Measurements from ENCODE around the gene ERAL1. TPM values are rescaled to one million over a fixed set of nuclear protein-coding genes. Genes with fewer than 3 reads are reported as not detected.

Gene ERAL1
- total and polyA plus RNA-seq, 2 experiments from 2014 or later: 30.0 to 77.1 TPM

GRCh38 chr17:28864991-28865849, 10.4 kb downstream of the ERAL1 start:
- H3K4me1 ChIP-seq (ENCODE audit: insufficient read depth): no peaks in the 10 kb centered on the region
- H2AFZ ChIP-seq: peak overlapping the region; percentile 27
- no peak overlapping the region for H3K4me3 ChIP-seq
- H3K27ac ChIP-seq: peak overlapping the region; percentile 89
- no peaks in the 10 kb centered on the region for H4K20me1 ChIP-seq (ENCODE audit: insufficient read depth, poor library complexity, severe bottlenecking)
- H3K4me2 ChIP-seq: no peak overlapping the region
- H3K9me3 ChIP-seq (ENCODE audit: low read depth): no peaks in the 10 kb centered on the region
- WGBS (ENCODE audit: low lambda C conversion rate, missing lambda C conversion rate): 64% methylated on average over 11 of the region's 11 CpGs
- no peaks in the 10 kb centered on the region for H3K9me2 ChIP-seq (replicated peaks; ENCODE audit: insufficient read depth)
- DNase-seq (ENCODE audit: low spot score): peak; percentile 47
- no peaks in the 10 kb centered on the region for H3K36me3 ChIP-seq (replicated peaks; ENCODE audit: insufficient read depth, low read depth)
- no peak for TF ChIP-seq CTCF (IDR thresholded peaks at IDR 0.05; ENCODE audit: poor library complexity)
- TF ChIP-seq EZH2phosphoT487 (IDR thresholded peaks at IDR 0.05; ENCODE audit: low read depth, severe bottlenecking, unreplicated experiment): no peak
- TF ChIP-seq EZH2 (IDR thresholded peaks at IDR 0.05; ENCODE audit: borderline replicate concordance): no peak
- H3K27me3 ChIP-seq: no peaks in the 10 kb centered on the region
- no peaks in the 10 kb centered on the region for H3K79me2 ChIP-seq

- 87% methylated on average over 13 of the region's 13 CpGs for WGBS (ENCODE audit: low lambda C conversion rate, missing lambda C conversion rate)
- Histone ChIP-seq H3K27me3 (no peaks in the 10 kb centered on the region), H3K9me3 (ENCODE audit: low read depth) (no peaks in the 10 kb centered on the region), H3K36me3 (replicated peaks; ENCODE audit: insufficient read depth, low read depth) (no peaks in the 10 kb centered on the region), H3K79me2 (no peaks in the 10 kb centered on the region), H3K4me1 (ENCODE audit: insufficient read depth) (no peaks in the 10 kb centered on the region), H2AFZ (no peak overlapping the region), H3K4me2 (no peak overlapping the region), H3K4me3 (no peak overlapping the region), H4K20me1 (ENCODE audit: insufficient read depth, poor library complexity, severe bottlenecking) (no peaks in the 10 kb centered on the region), H3K9me2 (replicated peaks; ENCODE audit: insufficient read depth) (no peaks in the 10 kb centered on the region), H3K27ac (peak overlapping the region; percentile 89)
- DNase-seq (ENCODE audit: low spot score): no peak
- TF ChIP-seq EZH2phosphoT487 (IDR thresholded peaks at IDR 0.05; ENCODE audit: low read depth, severe bottlenecking, unreplicated experiment) (no peak), EZH2 (IDR thresholded peaks at IDR 0.05; ENCODE audit: borderline replicate concordance) (no peak), CTCF (IDR thresholded peaks at IDR 0.05; ENCODE audit: poor library complexity) (no peak)
These were observed 11.3 kb downstream of the ERAL1 start for GRCh38 chr17:28865946-28866752.

- Histone ChIP-seq H3K27me3 (no peaks in the 10 kb centered on the region), H3K36me3 (replicated peaks; ENCODE audit: insufficient read depth, low read depth) (no peaks in the 10 kb centered on the region), H3K27ac (no peak overlapping the region), H2AFZ (no peak overlapping the region), H3K4me3 (no peak overlapping the region), H3K9me3 (ENCODE audit: low read depth) (no peaks in the 10 kb centered on the region), H4K20me1 (ENCODE audit: insufficient read depth, poor library complexity, severe bottlenecking) (no peaks in the 10 kb centered on the region), H3K4me2 (no peak overlapping the region), H3K4me1 (ENCODE audit: insufficient read depth) (no peaks in the 10 kb centered on the region), H3K9me2 (replicated peaks; ENCODE audit: insufficient read depth) (no peaks in the 10 kb centered on the region), H3K79me2 (no peaks in the 10 kb centered on the region)
- TF ChIP-seq EZH2 (IDR thresholded peaks at IDR 0.05; ENCODE audit: borderline replicate concordance): no peak
- TF ChIP-seq EZH2phosphoT487 (IDR thresholded peaks at IDR 0.05; ENCODE audit: low read depth, severe bottlenecking, unreplicated experiment): no peak
- TF ChIP-seq CTCF (IDR thresholded peaks at IDR 0.05; ENCODE audit: poor library complexity): no peak
- no peak for DNase-seq (ENCODE audit: low spot score)
- 87% methylated on average over 7 of the region's 7 CpGs for WGBS (ENCODE audit: low lambda C conversion rate, missing lambda C conversion rate)
These were observed 12.5 kb downstream of the ERAL1 start for GRCh38 chr17:28867276-28867675.

Data from hepatocyte (in vitro differentiated cells).